Osteoblast (primary cell): ENCODE data around the gene GRIN2A. TPM values are rescaled to one million over a fixed set of nuclear protein-coding genes. Genes with fewer than 3 reads are reported as not detected.

Experiments
- DNase-seq: peaks from one replicate; pipeline ENCODE4 v3.0.0; 2011; ENCODE audit warnings: low spot score, mixed read lengths; ENCODE audit not compliant: insufficient read length; ENCODE audit errors: missing footprints
- H2AFZ ChIP-seq: 2 replicates; pipeline ENCODE4 v1.6.0; 2011; ENCODE audit warnings: mild to moderate bottlenecking, low read length
- H3K27ac ChIP-seq: 2 replicates; pipeline ENCODE4 v1.5.1; 2011; ENCODE audit warnings: mild to moderate bottlenecking, low read depth, low read length, moderate library complexity
- H3K27me3 ChIP-seq: 2 replicates; pipeline ENCODE4 v1.6.0; 2012; ENCODE audit warnings: mild to moderate bottlenecking, control low read depth, inconsistent platforms, low read length, moderate library complexity; ENCODE audit not compliant: insufficient read depth
- H3K36me3 ChIP-seq: 2 replicates; pipeline ENCODE4 v1.5.1; 2011; ENCODE audit warnings: mild to moderate bottlenecking, low read length, control low read depth, moderate library complexity; ENCODE audit not compliant: insufficient read depth
- H3K4me1 ChIP-seq: 2 replicates; pipeline ENCODE4 v1.5.1; 2011; ENCODE audit warnings: mild to moderate bottlenecking, low read length, control low read depth, moderate library complexity; ENCODE audit not compliant: insufficient read depth
- H3K4me2 ChIP-seq: 2 replicates; pipeline ENCODE4 v1.6.0; 2011; ENCODE audit warnings: mild to moderate bottlenecking, low read length; ENCODE audit not compliant: insufficient read depth
- H3K4me3 ChIP-seq: fragments of 200-600 bp; sonication (generic); 3 replicates; pipeline ENCODE4 v1.5.1; 2012; ENCODE audit warnings: mild to moderate bottlenecking, low read length, inconsistent platforms; ENCODE audit not compliant: insufficient read depth
- H3K79me2 ChIP-seq: 2 replicates; pipeline ENCODE4 v1.6.0; 2012; ENCODE audit warnings: mild to moderate bottlenecking, low read length, control low read depth, inconsistent platforms; ENCODE audit not compliant: insufficient read depth
- H3K9me3 ChIP-seq: 2 replicates; pipeline ENCODE4 v1.5.1; 2011; ENCODE audit warnings: low read depth, low read length, control low read depth
- H4K20me1 ChIP-seq: 2 replicates; pipeline ENCODE4 v1.6.0; 2012; ENCODE audit warnings: mild to moderate bottlenecking, low read length, control low read depth; ENCODE audit not compliant: insufficient read depth
- CTCF ChIP-seq: IDR thresholded peaks from 2 replicates; pipeline ENCODE4 v1.5.1; 2011; ENCODE audit warnings: mild to moderate bottlenecking, low read depth, low read length, moderate library complexity; ENCODE audit errors: extremely low read depth
- total RNA-seq: library from RNA; depleted of rRNA; stranded (reverse); fragments of >200 nt; gene quantifications from 2 replicates; pipeline ENCODE4 v1.2.3, GENCODE V29; 2012

Gene GRIN2A
- total RNA-seq, 1 donor: 0.72 TPM

GRCh38 chr16:9859701-9860327, 322.4 kb downstream of the GRIN2A start:
- H3K27me3 ChIP-seq: no peaks in the 10 kb centered on the region
- no peak for DNase-seq
- H3K27ac ChIP-seq: no peak overlapping the region
- no peaks in the 10 kb centered on the region for H3K9me3 ChIP-seq
- no peak for TF ChIP-seq CTCF
- H4K20me1 ChIP-seq: no peaks in the 10 kb centered on the region
- no peaks in the 10 kb centered on the region for H3K36me3 ChIP-seq
- no peak overlapping the region for H2AFZ ChIP-seq
- no peaks in the 10 kb centered on the region for H3K4me1 ChIP-seq
- no peaks in the 10 kb centered on the region for H3K79me2 ChIP-seq
- no peak overlapping the region for H3K4me3 ChIP-seq
- H3K4me2 ChIP-seq: no peak overlapping the region

GRCh38 chr16:9854675-9855074, 327.6 kb downstream of the GRIN2A start:
- no peak for TF ChIP-seq CTCF
- no peak for DNase-seq

GRCh38 chr16:9852003-9852402, 330.2 kb downstream of the GRIN2A start:
- TF ChIP-seq CTCF: no peak
- H2AFZ ChIP-seq: no peak overlapping the region

More at GRCh38 chr16:9854675-9855074, 327.6 kb downstream of the GRIN2A start:
- no peaks in the 10 kb centered on the region for H3K79me2 ChIP-seq
- no peak overlapping the region for H3K4me3 ChIP-seq
- H3K9me3 ChIP-seq: no peaks in the 10 kb centered on the region
- H4K20me1 ChIP-seq: no peaks in the 10 kb centered on the region
- no peak overlapping the region for H3K27ac ChIP-seq
- H3K4me2 ChIP-seq: no peak overlapping the region
- no peaks in the 10 kb centered on the region for H3K36me3 ChIP-seq
- H3K27me3 ChIP-seq: no peaks in the 10 kb centered on the region
- H3K4me1 ChIP-seq: no peaks in the 10 kb centered on the region
- no peak overlapping the region for H2AFZ ChIP-seq

GRCh38 chr16:9850817-9851216, 331.4 kb downstream of the GRIN2A start:
- Histone ChIP-seq H3K27me3 (no peaks in the 10 kb centered on the region), H3K79me2 (no peaks in the 10 kb centered on the region), H3K27ac (no peak overlapping the region), H4K20me1 (no peaks in the 10 kb centered on the region), H2AFZ (no peak overlapping the region), H3K9me3 (no peaks in the 10 kb centered on the region), H3K4me3 (no peak overlapping the region), H3K4me1 (peaks cover 9% of the 10 kb centered on the region), H3K36me3 (no peaks in the 10 kb centered on the region), H3K4me2 (no peak overlapping the region)
- TF ChIP-seq CTCF: no peak
- DNase-seq: no peak

More at GRCh38 chr16:9852003-9852402, 330.2 kb downstream of the GRIN2A start:
- no peaks in the 10 kb centered on the region for H3K27me3 ChIP-seq
- H3K4me2 ChIP-seq: no peak overlapping the region
- H3K36me3 ChIP-seq: no peaks in the 10 kb centered on the region
- no peaks in the 10 kb centered on the region for H3K4me1 ChIP-seq
- H3K4me3 ChIP-seq: no peak overlapping the region
- H3K27ac ChIP-seq: no peak overlapping the region
- H4K20me1 ChIP-seq: no peaks in the 10 kb centered on the region
- H3K9me3 ChIP-seq: no peaks in the 10 kb centered on the region
- DNase-seq: no peak
- H3K79me2 ChIP-seq: no peaks in the 10 kb centered on the region
